ENCODE results near the gene ODC1. TPM values are rescaled to one million over a fixed set of nuclear protein-coding genes. Genes with fewer than 3 reads are reported as not detected.

ODC1 gene
- total RNA-seq, 1 donor from 2014 or later: 273 TPM

DNA sequence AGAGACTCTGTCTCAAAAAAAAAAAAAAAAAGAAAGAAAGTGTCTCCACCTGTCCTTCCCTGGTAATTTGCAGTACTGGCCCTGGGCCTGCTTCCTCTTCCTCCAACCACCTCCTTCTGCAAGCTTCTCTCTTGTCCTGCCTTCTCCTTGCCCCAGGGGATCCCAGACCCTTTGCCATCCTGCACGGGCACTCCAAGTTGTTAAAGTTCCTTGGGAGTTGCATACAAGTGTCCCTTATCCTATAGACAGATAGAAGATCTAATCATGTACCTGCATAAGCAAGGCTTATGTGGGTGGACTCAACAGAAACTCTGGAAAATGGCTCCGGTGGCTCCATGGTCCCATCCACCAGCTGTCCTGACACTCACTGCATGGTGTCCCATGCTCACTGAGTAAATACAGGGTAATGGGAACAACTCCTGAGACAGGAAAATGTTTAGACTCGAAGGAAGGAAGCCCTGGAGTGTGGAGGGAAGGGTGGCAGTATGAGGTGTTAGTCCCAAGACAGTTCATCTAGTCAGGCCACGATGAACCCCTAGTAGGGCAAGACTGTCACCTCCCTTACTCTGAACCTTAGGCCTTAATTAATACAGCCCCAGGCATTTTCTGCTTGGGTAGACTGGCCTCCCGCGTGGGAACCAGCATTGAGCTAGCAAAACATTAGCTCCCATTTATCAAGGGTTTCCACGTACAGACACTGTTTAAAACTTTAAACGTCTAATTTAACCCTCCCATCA lies 17.1 kb downstream of the ODC1 start:
- H3K4me1 Mint-ChIP-seq: peaks cover 14% of the 10 kb centered on the region
- H3K27ac Mint-ChIP-seq: no peak overlapping the region
- no peak for DNase-seq
- H3K36me3 Mint-ChIP-seq (ENCODE audit: low read depth): peaks cover 4% of the 10 kb centered on the region
- no peaks in the 10 kb centered on the region for H3K9me3 Mint-ChIP-seq
- no peak overlapping the region for H3K4me3 Mint-ChIP-seq
- intact Hi-C loops (cut with micrococcal nuclease): no loop called here
- peaks cover 4% of the 10 kb centered on the region for H3K27me3 Mint-ChIP-seq

DNA sequence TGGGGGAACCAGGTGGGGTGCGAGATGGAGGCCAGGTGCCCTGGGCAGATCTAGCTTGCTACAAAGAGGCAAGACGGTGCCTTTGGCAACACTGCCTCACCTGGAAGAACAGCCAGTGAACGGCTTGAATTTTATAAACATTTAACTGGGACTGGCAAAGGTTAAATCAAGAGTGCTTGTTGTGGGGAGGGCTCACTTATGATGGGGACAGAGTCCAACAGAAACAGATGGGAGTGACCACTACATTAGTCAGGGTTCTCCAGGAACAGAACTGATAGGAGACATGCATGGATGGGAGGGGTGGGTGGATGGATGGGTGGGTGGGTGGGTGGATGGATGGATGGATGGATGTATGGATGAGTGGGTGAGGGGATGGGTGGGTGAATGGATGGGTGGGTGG lies 19.2 kb downstream of the ODC1 start:
- Mint-ChIP-seq H3K9me3 (no peaks in the 10 kb centered on the region), H3K36me3 (ENCODE audit: low read depth) (peaks cover 4% of the 10 kb centered on the region), H3K27me3 (peaks cover 4% of the 10 kb centered on the region), H3K27ac (no peak overlapping the region), H3K4me1 (peaks cover 9% of the 10 kb centered on the region), H3K4me3 (no peak overlapping the region)
- intact Hi-C loops (cut with micrococcal nuclease): no loop called here
- no peak for DNase-seq

DNA sequence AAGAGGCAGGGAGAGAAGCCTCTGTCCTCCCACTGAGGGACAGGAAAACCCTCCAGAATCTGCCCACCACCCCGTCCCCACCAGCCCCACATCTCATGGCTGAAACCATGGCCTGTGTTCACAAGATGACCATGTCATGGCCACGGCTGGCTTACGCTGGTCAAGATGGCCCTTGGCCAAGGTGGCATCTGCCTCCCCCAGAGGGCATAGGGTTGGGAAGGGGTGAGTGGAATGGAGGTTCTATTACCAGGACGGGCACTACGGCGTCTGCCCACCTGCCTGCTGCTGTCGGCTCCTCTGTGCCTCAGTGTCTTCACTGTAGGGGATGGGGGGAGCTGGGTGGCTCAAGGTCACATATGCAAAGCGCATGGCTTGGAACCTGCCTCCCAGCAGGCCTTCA lies 19.8 kb downstream of the ODC1 start:
- no peak for DNase-seq
- H3K4me1 Mint-ChIP-seq: peaks cover 8% of the 10 kb centered on the region
- H3K4me3 Mint-ChIP-seq: no peak overlapping the region
- intact Hi-C loops (cut with micrococcal nuclease): no loop called here
- peaks cover 3% of the 10 kb centered on the region for H3K27me3 Mint-ChIP-seq
- H3K9me3 Mint-ChIP-seq: no peaks in the 10 kb centered on the region
- H3K36me3 Mint-ChIP-seq (ENCODE audit: low read depth): peaks cover 4% of the 10 kb centered on the region
- H3K27ac Mint-ChIP-seq: no peak overlapping the region

DNA sequence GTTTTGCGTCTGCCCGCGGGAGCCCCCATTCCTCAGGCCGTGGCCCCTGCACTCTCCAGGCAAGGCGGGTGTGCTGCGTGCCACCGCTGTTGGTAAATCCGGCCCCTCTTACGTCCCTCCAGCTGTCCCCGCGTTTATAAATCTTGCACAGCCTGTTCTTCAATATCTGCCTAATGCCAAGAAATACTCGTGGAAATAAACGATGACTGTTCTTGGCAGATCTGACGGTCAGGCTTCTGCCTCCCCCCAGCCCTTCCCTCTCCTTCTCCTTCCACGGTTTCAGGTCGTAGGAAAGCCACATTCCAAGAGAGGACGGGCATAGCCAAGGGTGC lies 20.5 kb downstream of the ODC1 start:
- Mint-ChIP-seq H3K27me3 (no peaks in the 10 kb centered on the region), H3K36me3 (ENCODE audit: low read depth) (peaks cover 4% of the 10 kb centered on the region), H3K4me3 (no peak overlapping the region), H3K9me3 (no peaks in the 10 kb centered on the region), H3K27ac (no peak overlapping the region), H3K4me1 (peaks cover 3% of the 10 kb centered on the region)
- no peak for DNase-seq
- intact Hi-C loops (cut with micrococcal nuclease): no loop called here

DNA sequence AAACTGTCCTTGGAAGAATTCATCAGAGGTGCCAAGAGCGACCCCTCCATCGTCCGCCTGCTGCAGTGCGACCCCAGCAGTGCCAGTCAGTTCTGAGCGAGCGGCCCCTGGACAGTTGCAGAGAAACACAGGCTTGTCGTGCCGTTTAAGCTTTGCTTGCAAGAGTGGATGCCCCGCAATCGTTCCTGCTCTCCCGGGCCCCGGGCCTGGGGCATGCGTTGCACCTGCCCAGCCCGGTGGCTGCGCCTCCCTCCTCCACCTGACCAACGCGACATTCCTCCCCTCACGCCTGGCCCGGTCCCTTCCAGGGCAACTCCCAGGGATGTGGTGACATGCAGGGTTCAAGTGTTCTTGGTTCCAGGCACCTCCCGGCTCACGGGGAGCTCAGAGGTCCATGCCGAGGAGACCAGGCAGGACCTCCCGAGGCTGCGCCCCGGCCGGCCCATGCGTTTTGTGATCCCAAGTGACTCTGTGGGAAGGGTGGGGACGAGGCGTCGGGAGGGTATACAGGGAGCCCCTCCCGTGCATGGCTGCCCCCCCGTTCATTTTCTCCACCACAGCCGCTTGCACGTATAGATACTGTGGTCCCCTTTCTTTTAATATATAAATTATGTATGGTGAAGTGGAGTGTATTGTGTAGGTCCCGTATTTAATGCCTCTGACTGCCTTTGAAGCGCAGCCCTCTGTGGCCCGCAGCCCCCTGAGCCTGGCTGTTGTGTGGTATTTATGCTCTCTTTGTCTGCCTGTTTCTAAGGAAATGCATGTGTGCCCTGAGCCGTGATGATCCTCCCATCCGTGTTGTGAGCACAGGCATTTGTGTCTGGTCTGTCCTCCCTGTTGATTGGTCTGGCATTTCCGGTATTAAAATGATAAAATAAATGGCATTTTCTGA lies 21.2 kb downstream of the ODC1 start:
- H3K27ac Mint-ChIP-seq: no peak overlapping the region
- no peaks in the 10 kb centered on the region for H3K27me3 Mint-ChIP-seq
- H3K4me1 Mint-ChIP-seq: peaks cover 3% of the 10 kb centered on the region
- no peaks in the 10 kb centered on the region for H3K9me3 Mint-ChIP-seq
- H3K36me3 Mint-ChIP-seq (ENCODE audit: low read depth): peaks cover 4% of the 10 kb centered on the region
- no peak overlapping the region for H3K4me3 Mint-ChIP-seq
- no peak for DNase-seq
- intact Hi-C loops (cut with micrococcal nuclease): no loop called here

DNA sequence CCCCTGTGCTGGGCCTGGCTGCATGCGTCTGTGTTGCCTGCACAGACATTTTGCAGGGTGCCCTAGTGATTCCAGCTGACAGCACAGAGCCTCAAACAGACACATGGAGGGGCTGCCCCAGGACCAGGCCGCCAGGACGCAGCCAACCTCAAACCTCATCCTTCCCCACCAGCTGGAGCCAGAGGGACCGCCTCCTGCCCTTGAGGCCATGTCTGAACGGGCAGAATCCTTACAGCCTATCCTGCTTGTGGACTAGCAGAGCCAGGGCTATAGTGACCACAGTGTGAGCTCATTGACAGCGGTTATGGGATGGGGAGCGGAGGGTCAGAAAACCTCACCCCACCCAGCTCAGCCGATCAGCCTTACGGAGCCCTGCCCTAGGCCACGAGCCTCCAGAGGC lies 22.4 kb downstream of the ODC1 start:
- DNase-seq: no peak
- H3K4me3 Mint-ChIP-seq: no peak overlapping the region
- intact Hi-C loops (cut with micrococcal nuclease): no loop called here
- H3K27ac Mint-ChIP-seq: no peak overlapping the region
- H3K36me3 Mint-ChIP-seq (ENCODE audit: low read depth): peaks cover 6% of the 10 kb centered on the region
- no peaks in the 10 kb centered on the region for H3K27me3 Mint-ChIP-seq
- H3K4me1 Mint-ChIP-seq: peaks cover 2% of the 10 kb centered on the region
- H3K9me3 Mint-ChIP-seq: no peaks in the 10 kb centered on the region

DNA sequence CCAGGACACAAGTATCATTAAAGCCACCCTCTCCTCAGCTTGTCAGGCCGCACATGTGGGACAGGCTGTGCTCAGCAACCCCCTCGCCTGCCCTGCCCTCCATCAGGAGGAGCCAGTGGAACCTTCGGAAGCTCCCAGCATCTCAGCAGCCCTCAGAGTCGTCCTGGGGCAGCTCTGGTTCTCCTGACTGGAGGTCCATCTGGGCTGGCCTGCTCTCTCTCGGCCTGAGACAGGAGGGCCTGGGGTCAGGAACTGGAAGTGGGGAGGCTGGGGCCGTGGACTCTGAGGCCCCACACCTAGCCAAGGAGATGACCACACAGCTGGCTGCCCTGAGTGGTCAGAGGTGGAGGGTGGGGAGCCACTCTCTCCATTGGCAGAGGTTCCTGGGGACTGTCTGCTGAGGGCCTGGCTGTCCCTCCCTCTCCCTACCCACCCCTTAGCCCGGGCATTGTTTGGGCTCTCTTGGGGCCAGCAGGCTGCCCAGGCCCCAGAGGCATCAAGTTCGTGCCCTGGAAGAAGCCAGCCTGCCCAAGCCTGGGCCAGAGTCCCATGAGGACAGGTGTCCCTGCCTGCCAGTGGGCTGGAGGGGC lies 23.1 kb downstream of the ODC1 start:
- no peak overlapping the region for H3K27ac Mint-ChIP-seq
- no peak for DNase-seq
- no peak overlapping the region for H3K4me3 Mint-ChIP-seq
- intact Hi-C loops (cut with micrococcal nuclease): no loop called here
- H3K9me3 Mint-ChIP-seq: no peaks in the 10 kb centered on the region
- no peaks in the 10 kb centered on the region for H3K27me3 Mint-ChIP-seq
- H3K36me3 Mint-ChIP-seq (ENCODE audit: low read depth): peaks cover 8% of the 10 kb centered on the region
- peaks cover 2% of the 10 kb centered on the region for H3K4me1 Mint-ChIP-seq

DNA sequence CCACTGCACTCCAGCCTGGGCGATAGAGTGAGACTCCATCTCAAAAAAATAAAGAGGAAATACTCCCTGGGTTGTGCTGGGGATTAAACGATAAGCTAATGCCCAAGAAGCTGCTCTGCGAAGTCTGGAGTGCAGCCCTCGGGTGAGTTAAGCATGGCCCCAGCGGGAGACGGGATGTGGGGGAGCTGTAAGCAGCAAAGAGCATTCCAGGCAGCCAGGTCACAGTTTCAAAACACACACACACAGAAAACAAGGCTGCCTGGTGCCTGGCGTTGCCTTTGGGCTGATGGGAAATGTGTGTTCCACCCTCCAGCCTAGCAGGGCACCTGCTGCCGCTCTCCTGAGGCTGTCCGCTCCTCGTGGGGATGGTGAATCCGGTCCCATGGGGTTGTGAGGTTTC lies 24.1 kb downstream of the ODC1 start:
- no peak overlapping the region for H3K4me3 Mint-ChIP-seq
- intact Hi-C loops (cut with micrococcal nuclease): no loop called here
- H3K27ac Mint-ChIP-seq: no peak overlapping the region
- peaks cover 13% of the 10 kb centered on the region for H3K36me3 Mint-ChIP-seq (ENCODE audit: low read depth)
- H3K27me3 Mint-ChIP-seq: no peaks in the 10 kb centered on the region
- peaks cover 2% of the 10 kb centered on the region for H3K4me1 Mint-ChIP-seq
- no peak for DNase-seq
- H3K9me3 Mint-ChIP-seq: no peaks in the 10 kb centered on the region

DNA sequence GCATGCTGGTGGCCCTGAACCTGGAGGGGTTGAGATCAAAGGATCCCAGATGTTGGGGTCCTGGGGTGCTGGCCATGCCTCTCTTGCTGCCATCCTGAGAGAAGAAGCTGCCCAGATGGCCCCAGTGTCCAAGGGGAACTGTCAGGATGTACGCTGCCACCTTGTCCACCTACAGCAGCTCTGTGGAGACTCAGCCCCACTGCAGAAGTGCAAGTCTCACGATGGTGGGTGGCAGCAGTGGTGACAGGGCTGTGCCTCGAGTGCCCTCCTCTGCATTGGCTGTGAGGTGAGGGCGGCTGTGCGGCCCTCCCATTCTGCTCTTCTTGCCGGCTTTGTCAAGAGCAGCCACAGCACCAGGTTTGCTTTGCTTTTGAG lies 24.7 kb downstream of the ODC1 start:
- H3K9me3 Mint-ChIP-seq: no peaks in the 10 kb centered on the region
- H3K4me1 Mint-ChIP-seq: peaks cover 3% of the 10 kb centered on the region
- peaks cover 13% of the 10 kb centered on the region for H3K36me3 Mint-ChIP-seq (ENCODE audit: low read depth)
- DNase-seq: no peak
- H3K27ac Mint-ChIP-seq: no peak overlapping the region
- H3K27me3 Mint-ChIP-seq: no peaks in the 10 kb centered on the region
- H3K4me3 Mint-ChIP-seq: no peak overlapping the region
- intact Hi-C loops (cut with micrococcal nuclease): no loop called here

DNA sequence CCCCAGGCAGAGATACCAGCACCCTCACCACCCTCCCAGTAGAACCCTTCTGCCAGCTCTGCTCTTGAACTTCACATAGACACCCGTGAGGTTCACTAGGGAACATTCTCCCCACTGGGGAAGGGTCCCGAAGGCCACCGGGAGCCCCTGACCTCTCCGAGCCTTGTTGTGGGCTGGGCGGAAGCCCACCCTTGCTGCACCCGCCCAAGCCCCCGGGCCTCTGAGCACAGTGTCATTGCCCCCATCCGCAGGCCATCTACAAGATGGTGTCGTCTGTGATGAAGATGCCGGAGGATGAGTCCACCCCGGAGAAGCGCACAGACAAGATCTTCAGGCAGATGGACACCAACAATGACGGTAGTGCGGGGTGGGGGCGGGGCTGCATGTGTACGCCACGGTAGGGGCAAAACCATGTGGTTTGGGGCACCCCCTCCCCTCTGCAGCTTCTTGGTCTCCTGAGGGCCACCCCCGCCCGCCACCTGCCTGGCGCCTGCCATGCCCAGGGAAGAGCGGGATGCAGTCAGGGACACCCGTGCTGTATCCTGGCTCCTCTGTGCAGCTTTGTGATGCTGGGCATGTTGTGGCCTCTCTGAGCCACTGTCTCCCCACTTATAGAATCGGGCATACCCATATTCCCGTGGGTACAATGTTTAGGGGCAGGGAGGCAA lies 25.3 kb downstream of the ODC1 start:
- intact Hi-C loops (cut with micrococcal nuclease): no loop called here

DNA sequence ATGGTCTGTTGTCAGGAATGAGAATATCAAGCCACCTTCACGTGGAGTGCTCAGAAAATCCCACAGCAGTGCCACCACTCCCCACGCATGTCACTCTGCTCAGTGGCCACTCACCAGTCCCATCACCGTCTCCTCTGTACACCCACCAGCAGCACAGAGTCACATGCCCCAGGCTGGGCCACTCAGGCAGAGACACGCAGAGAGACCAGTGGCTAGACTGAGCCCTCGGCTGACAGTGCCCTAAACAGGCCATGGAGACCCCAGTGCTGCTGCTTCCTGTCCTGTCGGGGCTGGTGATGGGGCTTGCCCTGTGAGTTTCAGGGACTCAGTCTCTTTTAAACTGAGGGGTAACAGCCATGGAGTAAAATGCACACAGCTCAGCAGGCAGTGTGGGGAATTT lies 25.9 kb downstream of the ODC1 start:
- intact Hi-C loops (cut with micrococcal nuclease): no loop called here
- H3K4me1 Mint-ChIP-seq: peaks cover 4% of the 10 kb centered on the region
- no peak for DNase-seq
- H3K27ac Mint-ChIP-seq: no peak overlapping the region
- H3K4me3 Mint-ChIP-seq: no peak overlapping the region
- peaks cover 9% of the 10 kb centered on the region for H3K36me3 Mint-ChIP-seq (ENCODE audit: low read depth)
- no peaks in the 10 kb centered on the region for H3K27me3 Mint-ChIP-seq
- H3K9me3 Mint-ChIP-seq: no peaks in the 10 kb centered on the region

More for the DNA sequence above, 25.3 kb downstream of the ODC1 start:
- Mint-ChIP-seq H3K36me3 (ENCODE audit: low read depth) (peaks cover 13% of the 10 kb centered on the region), H3K9me3 (no peaks in the 10 kb centered on the region), H3K4me3 (no peak overlapping the region), H3K27ac (no peak overlapping the region), H3K4me1 (peaks cover 4% of the 10 kb centered on the region), H3K27me3 (no peaks in the 10 kb centered on the region)
- DNase-seq: no peak

DNA sequence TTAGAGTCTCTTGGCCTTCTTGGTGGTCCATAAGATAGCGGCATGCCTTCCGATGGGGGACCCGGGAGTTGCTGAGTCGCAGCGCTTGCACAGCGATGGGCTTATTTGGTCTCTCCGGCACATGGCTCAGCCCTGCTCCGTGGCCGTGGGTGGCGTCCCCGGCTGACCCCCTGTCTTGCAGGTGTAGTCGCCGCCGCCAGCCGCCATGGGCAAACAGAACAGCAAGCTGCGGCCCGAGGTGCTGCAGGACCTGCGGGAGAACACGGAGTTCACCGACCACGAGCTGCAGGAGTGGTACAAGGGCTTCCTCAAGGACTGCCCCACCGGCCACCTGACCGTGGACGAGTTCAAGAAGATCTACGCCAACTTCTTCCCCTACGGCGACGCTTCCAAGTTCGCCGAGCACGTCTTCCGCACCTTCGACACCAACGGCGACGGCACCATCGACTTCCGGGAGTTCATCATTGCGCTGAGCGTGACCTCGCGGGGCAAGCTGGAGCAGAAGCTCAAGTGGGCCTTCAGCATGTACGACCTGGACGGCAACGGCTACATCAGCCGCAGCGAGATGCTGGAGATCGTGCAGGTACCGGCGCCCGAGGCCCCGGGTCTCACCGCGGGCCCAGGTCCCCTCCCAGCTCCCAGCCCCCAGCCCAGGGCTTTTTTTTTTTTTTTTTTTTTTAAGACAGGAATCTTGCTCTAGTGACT lies 28.4 kb downstream of the ODC1 start:
- Mint-ChIP-seq H3K4me1 (peaks cover 4% of the 10 kb centered on the region), H3K36me3 (ENCODE audit: low read depth) (peaks cover 9% of the 10 kb centered on the region), H3K27me3 (no peaks in the 10 kb centered on the region), H3K27ac (no peak overlapping the region), H3K9me3 (no peaks in the 10 kb centered on the region), H3K4me3 (no peak overlapping the region)
- no peak for DNase-seq
- intact Hi-C loops (cut with micrococcal nuclease): no loop called here

DNA sequence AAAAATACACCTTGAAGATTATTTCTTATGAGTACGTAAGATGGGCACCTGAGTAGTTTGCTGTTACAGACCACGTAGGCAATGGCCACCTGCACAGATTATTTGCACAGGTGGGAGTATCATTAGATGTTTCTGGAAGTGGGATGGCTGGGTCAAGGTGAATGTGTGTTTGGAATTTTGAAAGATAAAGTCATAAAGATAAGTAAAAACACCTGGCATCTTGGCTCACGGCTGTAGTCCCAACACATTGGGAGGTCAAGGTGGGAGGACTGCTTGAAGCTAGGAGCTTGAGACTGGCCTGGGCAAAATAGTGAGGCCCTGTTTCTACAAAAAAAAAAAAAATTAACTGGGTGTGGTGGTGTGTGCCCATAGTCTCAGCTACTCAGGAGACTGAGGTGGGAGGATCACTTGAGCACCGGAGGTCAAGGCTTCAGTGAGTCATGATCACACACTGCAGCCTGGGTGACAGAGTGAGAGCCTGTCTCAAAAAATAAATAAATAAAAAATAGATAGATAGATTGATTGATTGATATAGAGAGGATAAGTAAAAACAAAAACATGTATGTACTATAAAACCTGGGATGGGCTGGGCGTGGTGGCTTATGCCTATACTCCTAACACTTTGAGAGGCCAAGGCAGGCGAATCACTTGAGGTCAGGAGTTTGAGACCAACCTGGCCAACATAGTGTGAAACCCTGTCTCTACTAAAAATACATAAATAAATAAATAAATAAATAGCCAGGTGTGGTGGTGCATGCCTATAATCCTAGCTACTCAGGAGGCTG lies 30.4 kb downstream of the ODC1 start:
- no peaks in the 10 kb centered on the region for H3K27me3 Mint-ChIP-seq

More for the DNA sequence above, 30.4 kb downstream of the ODC1 start:
- Mint-ChIP-seq H3K4me3 (no peak overlapping the region), H3K9me3 (no peaks in the 10 kb centered on the region), H3K4me1 (peaks cover 5% of the 10 kb centered on the region), H3K36me3 (ENCODE audit: low read depth) (peaks cover 10% of the 10 kb centered on the region), H3K27ac (no peak overlapping the region)
- no peak for DNase-seq
- intact Hi-C loops (cut with micrococcal nuclease): no loop called here
